HepG2 (cell line): Measurements from ENCODE around the gene EPHA3. TPM values are rescaled to one million over a fixed set of nuclear protein-coding genes. Genes with fewer than 3 reads are reported as not detected.

Source experiments
- ATAC-seq: fragments of 200-7000 bp; cut with Tn5 transposase; 3 replicates; pipeline ENCODE4 v1.9.1; 2020; ENCODE audit warnings: mild to moderate bottlenecking, moderate library complexity
- BruUV-seq: library from RNA; stranded (reverse); fragments of 400-500 nt; replicated peaks from 2 replicates; lab custom pipeline; 2021; lab: Mats Ljungman, UMichigan
- CTCF ChIA-PET: fragments of 300-600 bp; formaldehyde crosslinking; extraction: SDS; loops from one replicate; lab custom pipeline; 2021; ENCODE audit warnings: low total read pairs, inconsistent platforms, low intra/inter-chr PET ratio; lab: Yijun Ruan, JAX
- POLR2A ChIA-PET: fragments of 350-600 bp; sonication (Branson Sonifier 250); formaldehyde crosslinking; loops from one replicate; lab custom pipeline; 2020; ENCODE audit warnings: antibody characterized with exemption, inconsistent platforms; lab: Yijun Ruan, JAX
- DNase-seq: peaks from one replicate; pipeline ENCODE4 v3.0.0-alpha.2; 2015; ENCODE audit warnings: low spot score
- FAIRE-seq: peaks from 3 replicates; lab custom pipeline; 2011; peaks lifted over from hg19 to GRCh38; lab: Jason Lieb, UNC
- H2AFZ ChIP-seq: one replicate; pipeline ENCODE4 v1.6.1; 2011; ENCODE audit warnings: low read length, inconsistent platforms
- H3K27ac ChIP-seq: fragments of 300-600 bp; 3 replicates; pipeline ENCODE4 v1.8.0; 2011; ENCODE audit warnings: mixed run types, mild to moderate bottlenecking, mixed read lengths, low read length, inconsistent platforms; ENCODE audit not compliant: insufficient read depth; ENCODE audit errors: extremely low read length
- H3K27me3 ChIP-seq, 2 experiments: fragments of 200-600 bp in 1 of 2; 2 replicates in 1 of 2; 3 replicates in 1 of 2; pipeline versions ENCODE4 v1.6.0 to v1.8.0; 2011; ENCODE audit warnings: low read length in 2 of 2, mild to moderate bottlenecking in 2 of 2, moderate library complexity in 2 of 2, inconsistent platforms in 1 of 2; ENCODE audit not compliant: insufficient read depth in 2 of 2, control insufficient read depth in 1 of 2
- H3K36me3 ChIP-seq, 2 experiments: fragments of 200-600 bp in 1 of 2; replicated peaks in 1 of 2; 2 replicates in 1 of 2; 3 replicates in 1 of 2; pipeline versions ENCODE4 v1.5.1 to v1.8.0; 2011; ENCODE audit warnings: low read length in 2 of 2, inconsistent platforms in 1 of 2; ENCODE audit not compliant: insufficient read depth in 2 of 2, control insufficient read depth in 1 of 2
- H3K4me1 ChIP-seq: 2 replicates; pipeline ENCODE4 v1.5.1; 2012; ENCODE audit warnings: low read length, inconsistent platforms; ENCODE audit not compliant: insufficient read depth
- H3K4me2 ChIP-seq: 2 replicates; pipeline ENCODE4 v1.6.0; 2011; ENCODE audit warnings: low read depth, low read length, inconsistent platforms
- H3K4me3 ChIP-seq, 3 experiments: fragments of 200-600 bp in 1 of 3; sonication (generic), shearing (Covaris generic) in 1 of 3; replicated peaks in 1 of 3; 2 replicates each; pipeline ENCODE4 v1.5.1; 2011 to 2016; ENCODE audit warnings: low read length in 3 of 3, inconsistent platforms in 2 of 3, low read depth in 2 of 3, mild to moderate bottlenecking in 2 of 3, control low read depth in 1 of 3, mixed read lengths in 1 of 3; ENCODE audit not compliant: insufficient read depth in 1 of 3
- H3K79me2 ChIP-seq: one replicate; pipeline ENCODE4 v1.6.1; 2011; ENCODE audit warnings: low read length, inconsistent platforms; ENCODE audit not compliant: insufficient read depth
- H3K9ac ChIP-seq: 2 replicates; pipeline ENCODE4 v1.6.0; 2011; ENCODE audit warnings: mild to moderate bottlenecking, low read depth, low read length, inconsistent platforms; ENCODE audit not compliant: insufficient read depth
- H3K9me3 ChIP-seq: 2 replicates; pipeline ENCODE4 v1.5.1; 2012; ENCODE audit warnings: mild to moderate bottlenecking, low read length
- H4K20me1 ChIP-seq: 2 replicates; pipeline ENCODE4 v1.6.0; 2011; ENCODE audit warnings: inconsistent platforms, mild to moderate bottlenecking, low read length, moderate library complexity; ENCODE audit not compliant: insufficient read depth
- BRF2 ChIP-seq: sonication (generic); formaldehyde crosslinking; IDR thresholded peaks from 2 replicates; pipeline ENCODE4 v1.8.1; 2022; ENCODE audit warnings: mild to moderate bottlenecking, missing genetic modification reagents
- KAT7 ChIP-seq: IDR thresholded peaks from 2 replicates; pipeline ENCODE4 v1.6.1; 2018; ENCODE audit warnings: borderline replicate concordance, missing compliant biosample characterization
- MAFF ChIP-seq: IDR thresholded peaks from 2 replicates; pipeline ENCODE4 v1.6.1; 2011; ENCODE audit warnings: low read depth, low read length, improper control_type of control experiment
- MAFK ChIP-seq, 2 experiments: IDR thresholded peaks in 1 of 2; conservative IDR thresholded peaks in 1 of 2; 2 replicates each; pipeline ENCODE4 v1.6.1; 2011; ENCODE audit warnings: improper control_type of control experiment in 2 of 2, low read length in 2 of 2
- TCF12 ChIP-seq, 2 experiments: fragments of 450-650 bp in 1 of 2; sonication (generic) in 1 of 2; formaldehyde crosslinking in 1 of 2; IDR thresholded peaks; 2 replicates each; pipeline versions ENCODE4 v1.6.1 to v1.8.0; 2017 to 2022; ENCODE audit warnings: antibody characterized with exemption in 1 of 2, mild to moderate bottlenecking in 1 of 2, missing genetic modification reagents in 1 of 2, moderate library complexity in 1 of 2
- TMF1 ChIP-seq: sonication (generic); formaldehyde crosslinking; IDR thresholded peaks from 2 replicates; pipeline ENCODE4 v1.8.1; 2022; ENCODE audit warnings: low read depth, missing genetic modification reagents
- U2AF1 ChIP-seq: fragments of 200-400 bp; formaldehyde crosslinking; optimal IDR thresholded peaks from 2 replicates; pipeline ENCODE3; 2017; ENCODE audit warnings: mild to moderate bottlenecking, low read depth, low read length
- ZNF468 ChIP-seq: sonication (generic); formaldehyde crosslinking; IDR thresholded peaks from 2 replicates; pipeline ENCODE4 v1.8.0; 2022; ENCODE audit warnings: mild to moderate bottlenecking, moderate library complexity, missing genetic modification reagents
- ZNF746 ChIP-seq: sonication (generic); formaldehyde crosslinking; IDR thresholded peaks from 2 replicates; pipeline ENCODE4 v1.8.0; 2022; ENCODE audit warnings: mild to moderate bottlenecking, missing genetic modification reagents
- ZSCAN12 ChIP-seq: sonication (generic); formaldehyde crosslinking; IDR thresholded peaks from 2 replicates; pipeline ENCODE4 v1.9.0; 2021; ENCODE audit warnings: mild to moderate bottlenecking, missing genetic modification reagents
- WGBS: methylation state at CpG from one replicate; pipeline ENCODE4 v1.1.6; 2017; ENCODE audit warnings: low lambda C conversion rate; 5-methylcytosine and 5-hydroxymethylcytosine counted together
- in situ Hi-C: cut with HindIII; loops from 2 replicates; pipeline ENCODE4 v1.10.0; 2017; ENCODE audit warnings: low pct_unique_long_range_greater_than_20kb; ENCODE audit not compliant: extremely low pct_ligation_motif_present
- intact Hi-C: fragments of 100-400 bp; cut with micrococcal nuclease; formaldehyde crosslinking; loops from one replicate; pipeline ENCODE4 v1.10.0; 2022; ENCODE audit not compliant: unreplicated experiment
- polyA plus RNA-seq, 8 experiments: library from polyadenylated mRNA; depleted of rRNA in 3 of 8; stranded (reverse) in 7 of 8; unstranded in 1 of 8; fragments of >200 nt; fragmentation: Illumina TruSeq in 4 of 8; extraction: Trizol in 4 of 8; gene quantifications; 2 replicates each; pipeline versions ENCODE4 v1.2.1 to v1.2.3, GENCODE V29; 2011 to 2016; ENCODE audit warnings: low read depth in 4 of 8, missing spikeins in 1 of 8, mixed read lengths in 1 of 8; ENCODE audit not compliant: insufficient read depth in 1 of 8
- total RNA-seq, 5 experiments: library from RNA; depleted of rRNA; stranded (reverse); fragments of >200 nt; fragmentation: Illumina TruSeq; extraction: Trizol; gene quantifications; 2 replicates each; pipeline ENCODE4 v1.2.3, GENCODE V29; 2016; ENCODE audit warnings: low read depth in 1 of 5

EPHA3 gene
- total and polyA plus RNA-seq, 2 of the 13 experiments (the other 11 are each of a cell fraction or from before 2014, with no cell fraction given): 0.01 TPM; not detected in 1

GRCh38 chr3:89079944-89080343 lies 27.5 kb upstream of the EPHA3 start:
- no peak overlapping the region for H3K27ac ChIP-seq
- H3K4me2 ChIP-seq: no peak overlapping the region
- H3K79me2 ChIP-seq: no peaks in the 10 kb centered on the region
- H3K27me3 ChIP-seq: no peaks in the 10 kb centered on the region
- TF ChIP-seq MAFF (peak; percentile 54), MAFK (conservative IDR thresholded peaks at IDR 0.05 in 1 of 2, IDR thresholded peaks at IDR 0.05 in 1 of 2; ENCODE audit: low read length in 2 of 2) (peak; percentile 21 to 60; a peak in 2 of 4 replicates), ZSCAN12 (CRISPR knock-in tag) (no peak)
- POLR2A ChIA-PET: no interaction called here
- intact Hi-C loops: no loop called here
- H3K4me3 ChIP-seq: no peak overlapping the region
- 3% methylated on average over 1 of the region's 1 CpG for WGBS
- H2AFZ ChIP-seq: no peak overlapping the region
- no TSS peak for BruUV-seq
- H3K9ac ChIP-seq: no peak overlapping the region
- in situ Hi-C loops: no loop called here
- no peaks in the 10 kb centered on the region for H4K20me1 ChIP-seq
- CTCF ChIA-PET: no interaction called here
- ATAC-seq (no peak), DNase-seq (no peak), FAIRE-seq (no peak)
- H3K36me3 ChIP-seq: no peaks in the 10 kb centered on the region
- H3K4me1 ChIP-seq: no peaks in the 10 kb centered on the region
- no peaks in the 10 kb centered on the region for H3K9me3 ChIP-seq

- ATAC-seq (no peak), DNase-seq (no peak), FAIRE-seq (no peak)
- 0% methylated on average over 1 of the region's 1 CpG for WGBS
- Histone ChIP-seq H4K20me1 (no peaks in the 10 kb centered on the region), H2AFZ (no peak overlapping the region), H3K4me3 (no peak overlapping the region), H3K9ac (no peak overlapping the region), H3K4me1 (no peaks in the 10 kb centered on the region), H3K79me2 (no peaks in the 10 kb centered on the region), H3K9me3 (no peaks in the 10 kb centered on the region), H3K27me3 (no peaks in the 10 kb centered on the region), H3K27ac (no peak overlapping the region), H3K4me2 (no peak overlapping the region), H3K36me3 (no peaks in the 10 kb centered on the region)
- POLR2A ChIA-PET: no interaction called here
- BruUV-seq: no TSS peak
- intact Hi-C loops: no loop called here
- TF ChIP-seq ZNF746 (CRISPR knock-in tag) (no peak), KAT7 (no peak), TMF1 (CRISPR knock-in tag) (no peak), ZNF468 (CRISPR knock-in tag) (no peak), TCF12 (IDR thresholded peaks at IDR 0.05) (no peak), TCF12 (CRISPR knock-in tag; IDR thresholded peaks at IDR 0.05) (no peak), U2AF1 (no peak), BRF2 (CRISPR knock-in tag) (no peak)
- CTCF ChIA-PET: no interaction called here
- in situ Hi-C loops: no loop called here
Observed at GRCh38 chr3:89087851-89088250, 19.6 kb upstream of the EPHA3 start.
